ENCODE data around the gene SLCO2A1.

- TF ChIP-seq CTCF (IDR thresholded peaks at IDR 0.05; ENCODE audit: low read length), result no peak
- no peak for TF ChIP-seq EZH2 (optimal IDR thresholded peaks at IDR 0.05; ENCODE audit: low read depth, low read length)
Measured at GRCh38 chr3:134066158-134066541, 36.4 kb upstream of the SLCO2A1 start.

Data from MM.1S (cell line).